HL-60 (cell line): Measurements from ENCODE around the gene PPM1H.

Experiments
- DNase-seq, 2 experiments: peaks; one replicate each; pipeline ENCODE4 v3.0.0-alpha.2; 2010 to 2020; ENCODE audit warnings: low read depth in 1 of 2, low spot score in 1 of 2
- H3K27ac ChIP-seq: fragments of 250-450 bp; sonication (Bioruptor Pico); replicated peaks from 2 replicates; pipeline ENCODE4 v1.5.1; 2020; ENCODE audit warnings: mild to moderate bottlenecking, moderate library complexity
- H3K27me3 ChIP-seq: fragments of 250-450 bp; sonication (Bioruptor Pico); 2 replicates; pipeline ENCODE4 v1.5.1; 2021; ENCODE audit warnings: mild to moderate bottlenecking, moderate library complexity; ENCODE audit not compliant: insufficient read depth, poor library complexity, severe bottlenecking
- H3K4me3 ChIP-seq: replicated peaks from 2 replicates; pipeline ENCODE4 v1.5.1; 2011; ENCODE audit warnings: mild to moderate bottlenecking, control low read depth, low read length; ENCODE audit not compliant: insufficient read depth
- GABPA ChIP-seq: IDR thresholded peaks from 2 replicates; pipeline ENCODE4 v1.6.1; 2012; ENCODE audit warnings: low read depth
- POLR2AphosphoS5 ChIP-seq: IDR thresholded peaks from 2 replicates; pipeline ENCODE4 v1.6.1; 2012; ENCODE audit warnings: low read depth
- SPI1 ChIP-seq: IDR thresholded peaks from 2 replicates; pipeline ENCODE4 v1.6.1; 2012; ENCODE audit warnings: low read depth, mild to moderate bottlenecking, borderline replicate concordance
- TF ChIP-seq, protein P1 (sequence below): IDR thresholded peaks from 2 replicates; pipeline ENCODE4 v1.6.1; 2012; ENCODE audit warnings: low read depth; ENCODE audit not compliant: insufficient replicate concordance
- TF ChIP-seq, protein P2 (sequence below): IDR thresholded peaks from one replicate; pipeline ENCODE4 v1.5.1; 2011; ENCODE audit warnings: low read length, control low read depth, inconsistent platforms; ENCODE audit not compliant: insufficient read depth

Gene PPM1H

DNA sequence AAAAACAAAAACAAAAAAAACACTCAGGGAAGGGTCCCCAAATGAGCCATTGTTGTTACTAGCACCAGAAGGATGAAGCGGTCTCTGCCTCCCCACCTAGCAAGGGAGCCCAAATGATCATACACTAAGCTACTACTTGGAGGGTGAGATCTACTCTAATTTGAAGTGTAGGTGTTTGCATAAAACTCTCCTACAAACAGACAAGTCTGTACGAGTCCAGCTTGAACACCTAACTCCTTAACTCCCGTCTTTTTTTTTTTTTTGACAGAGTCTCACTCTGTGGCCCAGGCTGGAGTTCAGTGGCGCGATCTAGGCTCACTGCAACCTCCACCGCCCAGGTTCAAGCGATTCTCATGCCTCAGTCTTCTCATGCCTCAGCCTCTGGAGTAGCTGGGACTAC, 132.6 kb downstream of the PPM1H start:
- no peak for DNase-seq
- Histone ChIP-seq H3K27me3 (no peaks in the 10 kb centered on the region), H3K27ac (no peak overlapping the region), H3K4me3 (no peak overlapping the region)
- no peak for TF ChIP-seq SPI1
- no peak for TF ChIP-seq GABPA
- TF ChIP-seq, protein P1, sequence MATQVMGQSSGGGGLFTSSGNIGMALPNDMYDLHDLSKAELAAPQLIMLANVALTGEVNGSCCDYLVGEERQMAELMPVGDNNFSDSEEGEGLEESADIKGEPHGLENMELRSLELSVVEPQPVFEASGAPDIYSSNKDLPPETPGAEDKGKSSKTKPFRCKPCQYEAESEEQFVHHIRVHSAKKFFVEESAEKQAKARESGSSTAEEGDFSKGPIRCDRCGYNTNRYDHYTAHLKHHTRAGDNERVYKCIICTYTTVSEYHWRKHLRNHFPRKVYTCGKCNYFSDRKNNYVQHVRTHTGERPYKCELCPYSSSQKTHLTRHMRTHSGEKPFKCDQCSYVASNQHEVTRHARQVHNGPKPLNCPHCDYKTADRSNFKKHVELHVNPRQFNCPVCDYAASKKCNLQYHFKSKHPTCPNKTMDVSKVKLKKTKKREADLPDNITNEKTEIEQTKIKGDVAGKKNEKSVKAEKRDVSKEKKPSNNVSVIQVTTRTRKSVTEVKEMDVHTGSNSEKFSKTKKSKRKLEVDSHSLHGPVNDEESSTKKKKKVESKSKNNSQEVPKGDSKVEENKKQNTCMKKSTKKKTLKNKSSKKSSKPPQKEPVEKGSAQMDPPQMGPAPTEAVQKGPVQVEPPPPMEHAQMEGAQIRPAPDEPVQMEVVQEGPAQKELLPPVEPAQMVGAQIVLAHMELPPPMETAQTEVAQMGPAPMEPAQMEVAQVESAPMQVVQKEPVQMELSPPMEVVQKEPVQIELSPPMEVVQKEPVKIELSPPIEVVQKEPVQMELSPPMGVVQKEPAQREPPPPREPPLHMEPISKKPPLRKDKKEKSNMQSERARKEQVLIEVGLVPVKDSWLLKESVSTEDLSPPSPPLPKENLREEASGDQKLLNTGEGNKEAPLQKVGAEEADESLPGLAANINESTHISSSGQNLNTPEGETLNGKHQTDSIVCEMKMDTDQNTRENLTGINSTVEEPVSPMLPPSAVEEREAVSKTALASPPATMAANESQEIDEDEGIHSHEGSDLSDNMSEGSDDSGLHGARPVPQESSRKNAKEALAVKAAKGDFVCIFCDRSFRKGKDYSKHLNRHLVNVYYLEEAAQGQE, result no peak
- TF ChIP-seq, protein P2, sequence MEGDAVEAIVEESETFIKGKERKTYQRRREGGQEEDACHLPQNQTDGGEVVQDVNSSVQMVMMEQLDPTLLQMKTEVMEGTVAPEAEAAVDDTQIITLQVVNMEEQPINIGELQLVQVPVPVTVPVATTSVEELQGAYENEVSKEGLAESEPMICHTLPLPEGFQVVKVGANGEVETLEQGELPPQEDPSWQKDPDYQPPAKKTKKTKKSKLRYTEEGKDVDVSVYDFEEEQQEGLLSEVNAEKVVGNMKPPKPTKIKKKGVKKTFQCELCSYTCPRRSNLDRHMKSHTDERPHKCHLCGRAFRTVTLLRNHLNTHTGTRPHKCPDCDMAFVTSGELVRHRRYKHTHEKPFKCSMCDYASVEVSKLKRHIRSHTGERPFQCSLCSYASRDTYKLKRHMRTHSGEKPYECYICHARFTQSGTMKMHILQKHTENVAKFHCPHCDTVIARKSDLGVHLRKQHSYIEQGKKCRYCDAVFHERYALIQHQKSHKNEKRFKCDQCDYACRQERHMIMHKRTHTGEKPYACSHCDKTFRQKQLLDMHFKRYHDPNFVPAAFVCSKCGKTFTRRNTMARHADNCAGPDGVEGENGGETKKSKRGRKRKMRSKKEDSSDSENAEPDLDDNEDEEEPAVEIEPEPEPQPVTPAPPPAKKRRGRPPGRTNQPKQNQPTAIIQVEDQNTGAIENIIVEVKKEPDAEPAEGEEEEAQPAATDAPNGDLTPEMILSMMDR, result no peak
- TF ChIP-seq POLR2AphosphoS5, result no peak

DNA sequence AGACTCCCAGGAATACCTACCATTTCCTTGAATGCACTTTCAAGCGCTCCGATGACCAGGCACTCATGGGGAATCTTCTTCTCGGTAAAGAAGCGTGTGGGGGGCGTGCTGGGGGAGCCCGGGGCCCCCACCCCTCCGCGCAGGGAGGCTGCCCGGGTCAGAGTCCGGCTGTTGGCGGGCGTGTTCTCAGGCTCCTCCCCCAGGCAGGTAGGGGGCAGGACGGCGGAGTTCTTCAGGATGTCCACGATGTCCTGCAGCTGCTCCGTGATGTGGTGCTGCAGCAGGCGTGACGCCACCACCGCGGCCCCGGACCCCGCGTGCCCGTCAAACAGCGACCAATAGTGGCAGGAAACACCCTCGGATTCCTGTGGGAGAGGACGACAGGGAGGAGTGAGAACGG, 133.2 kb downstream of the PPM1H start:
- Histone ChIP-seq H3K27me3 (no peaks in the 10 kb centered on the region), H3K4me3 (no peak overlapping the region), H3K27ac (no peak overlapping the region)
- DNase-seq, result no peak
- TF ChIP-seq POLR2AphosphoS5 (no peak), GABPA (no peak), SPI1 (no peak)
- TF ChIP-seq, protein P1, result no peak
- TF ChIP-seq, protein P2, result no peak

- DNase-seq, result no peak
- no peak for TF ChIP-seq POLR2AphosphoS5
- H3K27me3 ChIP-seq, result no peaks in the 10 kb centered on the region
- H3K4me3 ChIP-seq, result no peak overlapping the region
- H3K27ac ChIP-seq, result no peak overlapping the region
Measured at GRCh38 chr12:62800707-62801400, 134.1 kb downstream of the PPM1H start.

GRCh38 chr12:62799766-62800406, 135.1 kb downstream of the PPM1H start:
- H3K27me3 ChIP-seq, result no peaks in the 10 kb centered on the region
- no peak overlapping the region for H3K27ac ChIP-seq
- DNase-seq, result no peak
- TF ChIP-seq SPI1 (no peak), POLR2AphosphoS5 (no peak), GABPA (no peak)
- TF ChIP-seq, protein P2, result no peak
- TF ChIP-seq, protein P1, result no peak
- H3K4me3 ChIP-seq, result no peak overlapping the region
